Measurements from ENCODE around the gene SF3A2.
A peak's percentile ranks its signal among the peaks of the same experiment; 100 is the strongest.
"Not testable (repeated sequence)": the region's sequence is repeated elsewhere in the genome, so short reads cannot be mapped to it uniquely, and the experiment has no call there.

SF3A2 gene, protein sequence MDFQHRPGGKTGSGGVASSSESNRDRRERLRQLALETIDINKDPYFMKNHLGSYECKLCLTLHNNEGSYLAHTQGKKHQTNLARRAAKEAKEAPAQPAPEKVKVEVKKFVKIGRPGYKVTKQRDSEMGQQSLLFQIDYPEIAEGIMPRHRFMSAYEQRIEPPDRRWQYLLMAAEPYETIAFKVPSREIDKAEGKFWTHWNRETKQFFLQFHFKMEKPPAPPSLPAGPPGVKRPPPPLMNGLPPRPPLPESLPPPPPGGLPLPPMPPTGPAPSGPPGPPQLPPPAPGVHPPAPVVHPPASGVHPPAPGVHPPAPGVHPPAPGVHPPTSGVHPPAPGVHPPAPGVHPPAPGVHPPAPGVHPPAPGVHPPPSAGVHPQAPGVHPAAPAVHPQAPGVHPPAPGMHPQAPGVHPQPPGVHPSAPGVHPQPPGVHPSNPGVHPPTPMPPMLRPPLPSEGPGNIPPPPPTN

DNA sequence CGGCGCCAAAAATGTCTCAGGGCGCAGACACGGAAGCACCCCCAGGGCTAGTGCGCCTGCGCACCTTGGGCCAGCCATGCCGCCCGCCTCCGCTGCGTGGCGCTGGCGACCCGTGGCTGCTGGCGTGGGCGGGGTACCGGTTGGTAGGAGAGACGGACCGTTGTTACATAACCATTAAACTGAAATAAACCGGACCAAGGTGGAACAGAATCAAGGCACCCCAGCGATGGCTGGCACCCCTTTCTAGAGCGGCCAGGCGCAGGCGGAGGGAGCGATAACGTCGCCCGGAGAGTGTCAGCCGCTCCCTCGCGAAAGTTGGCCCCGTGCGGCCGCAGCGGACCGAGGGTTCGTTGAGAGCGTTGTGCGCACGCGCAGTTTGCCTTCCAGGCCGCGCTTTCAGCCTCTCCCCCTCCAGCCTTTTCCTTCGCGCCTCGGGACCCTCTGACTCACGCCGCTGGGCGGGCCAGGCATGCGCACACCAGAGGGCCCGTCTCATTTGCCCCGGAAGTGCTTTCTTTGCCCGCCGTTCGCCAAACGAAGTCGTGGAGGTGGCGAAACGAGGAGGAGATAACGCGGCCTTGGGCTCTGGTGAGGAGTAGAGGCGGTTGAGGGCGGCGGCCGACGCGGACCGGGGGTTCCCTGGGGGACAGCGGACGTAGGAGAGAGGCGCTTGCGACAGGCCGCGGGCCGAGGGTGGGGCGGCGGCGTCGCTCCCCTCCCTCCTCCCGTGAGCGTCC lies at the start of gene SF3A2, which contains the start of gene PLEKHJ1:
Gene SF3A2 (plus strand): TSS at position 511 of the 737 bp plus-strand sequence. CDS start 6,595 bp downstream, outside the sequence.
Gene PLEKHJ1 (minus strand): TSS at position 16 of the 737 bp plus-strand sequence. CDS start 81 bp downstream, outside the sequence.
- peak; percentile 93 to 96 (median 94) for DNase-seq

- no peak for DNase-seq
These were observed 49.5 kb upstream of the SF3A2 start for GRCh38 chr19:2187159-2187558.

GRCh38 chr19:2188708-2189385 lies 47.8 kb upstream of the SF3A2 start:
- no peak for DNase-seq

DNA sequence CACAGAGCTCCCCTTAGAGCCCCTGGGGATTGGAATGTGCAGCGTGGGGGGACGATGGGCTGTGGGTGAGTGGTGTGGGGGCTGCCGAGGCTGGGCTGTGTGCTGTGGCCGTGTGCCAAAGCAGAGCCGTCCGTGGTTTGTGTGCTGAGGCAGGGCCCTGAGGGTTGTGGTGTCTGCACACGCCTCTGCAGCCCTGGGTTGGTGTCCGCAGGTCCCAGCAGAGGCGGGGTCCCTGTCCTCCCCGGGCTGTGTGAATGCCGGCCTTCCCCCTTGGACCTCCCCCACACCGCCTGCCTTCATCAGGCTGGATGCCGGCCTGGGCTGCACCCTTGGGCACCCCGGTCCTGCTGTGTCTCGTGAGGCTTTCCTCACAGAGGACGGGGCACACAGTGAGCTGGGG lies 46.7 kb upstream of the SF3A2 start:
- no peak for DNase-seq

- DNase-seq = no peak
These were observed 45.7 kb upstream of the SF3A2 start for GRCh38 chr19:2190848-2191455.

DNA sequence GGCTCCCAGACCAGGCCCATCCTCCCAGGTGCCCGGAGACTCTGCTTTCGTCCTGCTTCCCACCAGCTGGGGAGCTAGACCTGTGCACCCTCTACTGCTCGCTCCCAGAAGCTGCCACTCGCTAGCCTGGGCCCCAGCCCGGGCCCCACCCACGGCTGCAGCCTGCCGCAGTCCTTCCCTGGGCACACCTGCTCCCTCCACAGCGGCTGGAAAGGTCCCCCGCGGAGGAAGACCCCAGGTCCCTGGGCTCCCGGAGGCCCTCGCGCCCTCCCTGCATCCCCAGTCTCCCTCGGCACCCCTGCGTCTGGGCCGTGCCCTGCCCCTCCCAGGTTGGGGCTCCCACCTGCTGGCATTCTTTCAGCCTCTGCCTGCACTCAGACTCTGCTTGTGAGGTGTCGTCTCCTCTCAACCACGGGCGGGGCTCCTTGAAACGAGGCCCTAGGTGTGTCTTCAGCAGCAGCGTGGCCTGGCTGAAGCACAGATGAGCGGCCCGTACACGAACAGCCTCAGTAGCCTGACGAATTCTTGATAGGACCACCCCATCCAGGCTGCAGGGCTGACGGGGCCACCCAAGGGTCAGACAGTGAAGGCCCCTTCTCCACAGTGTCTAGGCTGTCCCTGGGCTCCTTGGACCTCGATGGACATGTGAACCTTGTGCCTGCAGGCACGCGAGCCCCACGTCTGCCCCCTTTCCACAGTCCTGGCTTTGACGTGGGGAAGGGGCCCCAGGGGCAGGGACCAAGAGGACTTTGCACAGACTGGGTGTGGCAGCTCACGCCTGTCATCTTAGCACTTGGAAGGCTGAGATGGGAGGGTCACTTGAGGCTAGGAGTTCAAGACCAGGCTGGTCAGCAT lies 44.9 kb upstream of the SF3A2 start:
- DNase-seq = no peak

GRCh38 chr19:2192862-2193261 lies 43.8 kb upstream of the SF3A2 start:
- DNase-seq = no peak

GRCh38 chr19:2193807-2194206 lies 42.8 kb upstream of the SF3A2 start:
- DNase-seq = no peak

DNA sequence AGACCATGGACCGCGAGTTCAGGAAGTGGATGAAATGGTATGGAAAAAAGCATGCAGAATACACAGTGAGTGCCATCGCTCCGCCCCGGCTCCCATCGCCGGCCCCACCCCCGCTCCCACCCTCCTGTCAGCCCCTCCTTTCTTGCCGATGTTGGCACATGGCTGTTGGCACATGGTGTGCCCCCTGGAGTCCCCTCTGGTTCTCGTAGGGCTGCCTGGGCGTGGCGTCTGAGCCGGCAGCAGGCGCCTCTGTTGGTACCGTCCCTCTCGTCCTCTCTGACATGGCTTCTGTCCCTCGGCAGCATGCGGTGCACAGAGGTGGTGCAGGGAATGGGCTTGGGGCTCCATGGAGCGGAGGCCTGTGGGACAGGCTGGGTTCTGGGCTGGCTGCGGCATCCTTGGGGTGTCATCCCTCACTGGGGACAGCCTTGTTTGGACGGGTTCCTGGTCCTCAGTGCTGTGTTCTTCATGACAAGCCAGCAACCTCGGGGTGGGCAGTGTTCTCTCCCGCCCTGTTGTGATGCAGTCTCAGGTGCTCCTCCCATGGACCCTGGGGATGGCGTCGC lies 42.0 kb upstream of the SF3A2 start:
- no peak for DNase-seq

GRCh38 chr19:2195361-2195760 lies 41.3 kb upstream of the SF3A2 start:
- no peak for DNase-seq

- no peak for DNase-seq
These were observed 40.7 kb upstream of the SF3A2 start for GRCh38 chr19:2195914-2196313.

- no peak for DNase-seq
These were observed 39.4 kb upstream of the SF3A2 start for GRCh38 chr19:2197270-2197669.

GRCh38 chr19:2198317-2198716 lies 38.3 kb upstream of the SF3A2 start:
- no peak for DNase-seq

- DNase-seq = no peak
These were observed 37.4 kb upstream of the SF3A2 start for GRCh38 chr19:2199215-2199614.

GRCh38 chr19:2199861-2200623 lies 36.6 kb upstream of the SF3A2 start:
- no peak for DNase-seq

- DNase-seq = not testable (repeated sequence)
These were observed 35.9 kb upstream of the SF3A2 start for GRCh38 chr19:2200624-2201294.

GRCh38 chr19:2201473-2202148 lies 35.0 kb upstream of the SF3A2 start:
- DNase-seq = no peak

DNA sequence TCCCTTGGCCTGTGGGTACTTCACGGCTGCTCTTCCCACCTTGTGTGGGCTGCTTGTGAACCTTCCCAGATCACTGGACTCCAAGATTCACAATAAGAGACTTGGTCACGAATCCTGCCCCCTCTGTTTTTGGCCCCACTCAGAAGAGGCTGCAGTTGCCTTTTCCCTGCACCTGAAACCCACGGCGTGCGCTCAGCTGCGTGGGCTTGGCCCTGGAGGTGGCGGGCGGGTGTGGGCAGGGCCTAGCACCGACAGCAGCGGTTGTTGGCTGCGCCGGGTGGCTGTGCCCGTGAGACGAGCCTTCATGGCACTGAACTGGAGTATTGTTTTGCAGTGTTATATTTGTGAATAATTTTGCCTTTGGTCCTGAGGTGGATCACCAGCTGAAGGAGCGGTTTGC lies 34.3 kb upstream of the SF3A2 start:
- no peak for DNase-seq

DNA sequence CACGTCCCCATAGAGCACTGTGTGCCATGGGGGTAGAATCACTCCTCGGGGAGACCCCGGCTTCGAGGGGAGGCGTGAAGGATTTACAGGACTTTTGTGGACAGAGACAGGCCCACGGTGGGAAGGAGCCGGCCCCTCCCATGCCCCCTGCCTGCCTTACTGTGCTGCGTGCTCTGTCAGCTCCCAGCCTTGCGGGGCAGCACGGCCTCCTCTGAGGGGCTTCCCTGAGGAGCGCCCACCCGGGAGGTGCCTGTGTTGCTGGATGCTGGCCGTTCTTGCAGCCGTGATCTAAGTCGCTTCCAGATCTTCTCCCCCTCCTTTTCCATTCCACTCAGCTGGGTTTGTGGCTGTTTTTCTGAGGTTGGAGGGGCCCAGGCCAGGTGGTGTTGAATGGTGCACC lies 29.6 kb upstream of the SF3A2 start:
- no peak for DNase-seq

Data from activated CD4-positive, CD25-positive, alpha-beta regulatory T cell (primary cell).